NT2/D1 (cell line): Measurements from ENCODE around the gene ABHD6.

Experiments used
- SUZ12 ChIP-seq: IDR thresholded peaks from 2 replicates; pipeline ENCODE4 v1.6.1; 2011; ENCODE audit not compliant: insufficient read length, insufficient read depth; ENCODE audit errors: extremely low read depth
- YY1 ChIP-seq: IDR thresholded peaks from 2 replicates; pipeline ENCODE4 v1.6.1; 2011; ENCODE audit not compliant: insufficient read length, insufficient read depth

DNA sequence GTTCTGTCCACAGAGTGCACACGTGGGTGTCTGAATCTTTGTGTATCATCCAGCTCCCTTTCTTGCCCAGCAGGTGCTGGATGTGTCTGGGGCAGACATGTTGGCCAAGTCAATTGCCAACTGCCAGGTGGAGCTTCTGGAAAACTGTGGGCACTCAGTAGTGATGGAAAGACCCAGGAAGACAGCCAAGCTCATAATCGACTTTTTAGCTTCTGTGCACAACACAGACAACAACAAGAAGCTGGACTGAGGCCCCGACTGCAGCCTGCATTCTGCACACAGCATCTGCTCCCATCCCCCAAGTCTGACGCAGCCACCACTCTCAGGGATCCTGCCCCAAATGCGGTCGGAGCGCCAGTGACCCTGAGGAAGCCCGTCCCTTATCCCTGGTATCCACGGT lies 55.9 kb downstream of the ABHD6 start:
- TF ChIP-seq YY1, result no peak
- no peak for TF ChIP-seq SUZ12
